GF-D8 (cell line): Measurements from ENCODE around the gene AMIGO3.
"Not testable (repeated sequence)": the region's sequence is repeated elsewhere in the genome, so short reads cannot be mapped to it uniquely, and the experiment has no call there.

ENCODE experiments used
- DNase-seq: peaks from one replicate; lab custom pipeline; 2025; lab: John Stamatoyannopoulos, UW

Gene AMIGO3

GRCh38 chr3:49689046-49689907 is 30.2 kb downstream of the AMIGO3 start, which contains the start of the genes MST1 and RNF123:
TSS of gene MST1 (minus strand) at chr3:49689474. CDS start at chr3:49688691, 783 bp downstream.
TSS of gene RNF123 (plus strand) at chr3:49689557. CDS start at chr3:49691166, 1,609 bp downstream.
- no peak for DNase-seq

DNA sequence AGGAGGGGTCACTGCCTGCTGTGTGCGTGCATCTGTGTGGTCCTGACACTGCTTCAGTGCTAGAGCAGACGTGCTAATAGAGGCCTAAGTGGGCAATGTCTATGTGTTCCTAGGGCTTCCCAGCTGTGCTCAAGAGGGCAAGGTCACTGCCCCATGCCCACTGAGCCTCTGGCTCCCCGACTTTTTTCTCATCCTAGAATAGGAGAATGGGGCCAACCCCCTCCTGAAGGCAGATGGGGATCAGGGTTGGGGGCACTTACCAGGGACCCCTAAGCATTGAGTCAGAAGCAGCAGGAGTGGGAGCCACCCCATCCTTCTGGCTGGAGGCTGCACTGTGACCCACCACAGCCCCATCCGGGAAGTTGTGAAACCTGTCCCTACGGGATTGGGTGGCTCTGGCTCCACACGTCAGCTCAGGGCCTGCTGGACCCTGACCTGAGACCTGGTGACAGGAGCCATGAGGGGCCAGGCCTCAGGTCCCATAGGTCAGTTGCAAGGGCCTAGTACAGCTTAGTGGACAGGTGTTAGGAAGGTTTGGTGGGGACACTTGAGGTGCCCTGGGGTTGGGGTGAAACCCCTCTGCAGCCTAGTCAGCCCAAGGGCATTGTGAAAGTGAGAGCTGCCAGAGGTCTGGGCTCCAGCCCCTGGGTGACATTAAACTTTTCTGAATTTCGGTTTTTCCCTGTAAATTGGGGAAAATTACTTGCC is 31.0 kb downstream of the AMIGO3 start:
- not testable (repeated sequence) for DNase-seq

DNA sequence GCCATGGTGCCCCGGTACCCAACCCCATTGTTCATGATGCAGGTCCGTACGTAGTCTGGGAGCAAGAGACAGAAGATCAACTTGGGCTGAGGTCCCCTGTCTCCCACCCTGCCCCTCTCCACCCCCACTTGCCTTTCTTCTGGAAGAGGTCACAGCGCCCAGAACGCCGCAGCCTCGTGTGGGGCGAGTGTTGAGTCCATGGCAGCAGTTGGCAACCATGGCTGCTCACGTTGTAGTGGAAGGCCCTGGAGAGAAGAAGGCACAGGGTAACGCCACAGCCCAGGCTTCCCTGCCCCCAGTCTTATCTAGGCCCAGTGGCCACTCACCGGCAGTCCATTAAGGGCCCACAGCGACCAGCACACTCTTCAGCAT is 32.1 kb downstream of the AMIGO3 start:
- not testable (repeated sequence) for DNase-seq

DNA sequence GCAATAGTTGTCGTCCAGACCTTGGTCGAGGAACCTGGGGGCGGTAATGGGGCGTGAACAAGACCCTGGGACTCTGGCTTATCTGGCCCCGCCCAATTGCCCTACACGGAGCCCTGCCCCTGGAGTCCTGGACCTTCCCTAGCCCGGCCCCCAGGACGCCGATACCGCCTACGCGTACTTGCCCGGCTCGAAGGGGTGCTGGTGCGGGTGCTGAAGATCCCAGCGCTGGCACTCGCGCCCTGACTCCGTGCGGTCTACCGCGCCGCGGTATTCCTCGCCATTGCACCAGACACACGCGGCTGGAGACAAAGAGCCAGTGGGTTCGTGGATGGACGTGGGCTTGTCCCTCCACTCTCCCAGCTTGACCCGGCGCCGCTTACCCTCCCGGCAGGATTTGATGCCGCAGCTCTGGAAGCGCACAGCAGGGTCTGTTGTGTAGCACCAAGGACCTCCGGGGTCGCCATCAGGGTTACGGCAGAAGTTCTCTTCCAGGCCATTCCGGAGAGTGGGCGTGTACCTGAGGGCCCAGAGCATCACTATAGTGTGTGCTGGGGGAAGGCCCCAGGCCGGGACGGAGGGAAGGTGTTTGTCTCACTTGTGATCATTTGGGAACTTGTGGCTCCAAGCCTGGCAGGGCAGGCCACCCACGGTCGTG is 32.6 kb downstream of the AMIGO3 start:
- not testable (repeated sequence) for DNase-seq

DNA sequence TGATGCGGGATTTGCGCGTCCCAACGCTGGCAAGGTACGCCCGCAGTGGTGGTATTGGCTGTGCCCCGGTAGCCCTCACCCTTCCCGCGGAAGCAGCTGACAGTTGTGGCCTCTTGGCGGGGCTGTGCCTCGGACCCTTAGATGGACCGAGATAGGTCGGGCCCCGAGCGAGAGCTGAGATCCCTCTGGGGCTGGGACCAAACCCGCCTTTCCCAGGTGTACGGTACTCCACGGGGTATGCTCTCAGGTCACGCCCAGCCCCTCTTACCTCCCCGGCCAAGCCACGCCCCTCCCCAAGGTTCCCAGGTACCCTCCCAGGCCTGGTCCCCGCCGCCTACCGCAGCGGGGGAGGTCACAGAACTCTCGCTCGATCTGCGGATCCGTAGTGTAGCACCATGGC is 33.1 kb downstream of the AMIGO3 start:
- not testable (repeated sequence) for DNase-seq

DNA sequence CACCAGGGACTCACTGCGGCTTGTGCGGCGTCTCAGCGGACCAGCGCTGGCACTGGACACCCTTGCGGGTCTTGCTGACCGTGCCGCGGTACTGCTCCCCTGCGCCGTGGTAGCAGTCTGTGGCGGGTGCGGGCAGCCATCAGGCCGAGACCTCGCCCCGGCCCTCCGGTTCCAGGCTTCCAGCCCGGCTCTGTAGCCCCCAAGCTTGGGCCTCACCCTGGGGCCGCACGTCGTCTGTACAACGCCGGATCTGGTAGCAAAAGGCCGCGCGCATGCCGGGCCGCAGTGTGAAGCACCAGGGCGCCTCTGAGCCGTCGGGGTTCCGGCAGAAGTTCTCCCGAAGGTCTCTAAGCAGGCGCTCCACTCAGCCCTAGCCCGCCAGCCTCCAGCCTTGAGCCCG is 33.6 kb downstream of the AMIGO3 start:
- DNase-seq = not testable (repeated sequence)

- DNase-seq = not testable (repeated sequence)
These were observed 34.4 kb downstream of the AMIGO3 start for GRCh38 chr3:49685103-49685502.

- not testable (repeated sequence) for DNase-seq
These were observed 35.0 kb downstream of the AMIGO3 start for GRCh38 chr3:49684453-49684852.

GRCh38 chr3:49683162-49683561 is 36.3 kb downstream of the AMIGO3 start:
- no peak for DNase-seq

- no peak for DNase-seq
These were observed 37.9 kb downstream of the AMIGO3 start for GRCh38 chr3:49681543-49681942.

DNA sequence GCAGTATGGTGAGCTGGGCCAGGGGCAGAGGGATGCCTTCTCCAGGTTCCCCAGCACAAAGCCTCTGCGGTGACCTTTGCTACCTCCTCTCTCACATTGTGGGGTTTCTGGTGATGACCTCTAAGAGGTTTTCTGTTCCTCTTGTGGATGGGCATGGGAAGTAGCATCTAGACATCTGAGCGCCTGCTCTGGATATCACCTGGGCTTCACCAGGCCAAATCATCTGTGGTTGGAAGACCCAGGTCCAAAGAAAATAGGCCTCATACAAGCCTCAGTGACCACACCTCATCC is 38.3 kb downstream of the AMIGO3 start:
- DNase-seq = no peak

DNA sequence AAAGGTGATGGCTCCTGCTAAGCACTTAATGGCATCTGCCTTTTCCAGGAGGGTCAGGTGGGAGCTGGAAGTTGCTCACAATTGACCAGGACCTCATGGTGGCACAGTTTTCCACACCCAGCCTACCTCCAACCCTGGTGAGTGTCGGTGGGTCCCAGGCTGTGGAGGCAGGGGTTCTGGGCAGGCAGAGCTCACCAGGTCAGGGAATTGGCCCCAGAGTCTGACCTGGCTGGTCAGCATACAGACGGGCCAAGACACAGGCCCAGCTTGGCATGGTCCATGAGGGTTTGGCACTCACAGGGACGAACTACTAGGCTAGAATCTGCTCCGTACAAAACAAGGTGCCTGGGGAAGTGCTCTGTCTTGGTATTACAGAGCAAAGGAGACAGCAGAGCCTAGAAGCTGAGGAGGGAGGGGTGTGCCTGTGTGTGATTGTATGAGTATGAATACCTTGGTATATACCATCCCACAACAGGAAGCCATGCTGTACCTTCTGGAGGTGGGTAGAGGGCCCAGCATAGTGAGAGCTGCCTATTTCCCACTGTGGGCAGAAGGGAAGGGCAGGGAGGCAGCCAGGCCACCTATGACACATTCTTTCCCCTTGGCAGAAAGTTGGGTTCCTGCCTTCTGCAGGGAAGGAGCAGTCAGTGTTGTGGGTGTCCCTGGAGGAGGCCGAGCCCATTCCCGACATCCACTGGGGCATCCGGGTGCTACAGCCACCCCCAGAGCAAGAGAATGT is 38.8 kb downstream of the AMIGO3 start:
- DNase-seq = no peak

- DNase-seq = no peak
These were observed 43.6 kb downstream of the AMIGO3 start for GRCh38 chr3:49675912-49676311.

DNA sequence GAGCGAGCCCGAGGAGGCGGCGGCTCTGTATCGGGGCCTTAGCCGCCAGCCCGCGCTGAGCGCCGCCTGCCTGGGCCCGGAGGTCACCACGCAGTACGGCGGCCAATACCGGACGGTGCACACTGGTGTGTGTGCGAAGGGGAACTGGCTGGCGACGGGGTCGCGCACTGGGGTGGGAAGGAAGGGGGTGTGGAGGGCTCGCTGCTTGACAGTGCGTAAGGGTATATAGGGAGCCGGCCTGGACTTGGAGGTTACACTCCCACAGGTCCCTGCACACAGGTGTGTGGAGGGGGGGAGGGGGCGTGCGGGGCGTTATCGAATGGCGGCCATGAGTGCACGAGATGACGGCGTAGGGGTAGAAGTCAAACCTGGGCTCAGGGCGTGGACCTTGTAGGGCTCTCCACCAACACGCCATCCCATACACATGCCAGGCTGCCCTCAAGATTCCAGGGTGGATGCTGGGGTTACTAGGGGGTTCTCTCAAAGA is 44.9 kb downstream of the AMIGO3 start:
- no peak for DNase-seq

DNA sequence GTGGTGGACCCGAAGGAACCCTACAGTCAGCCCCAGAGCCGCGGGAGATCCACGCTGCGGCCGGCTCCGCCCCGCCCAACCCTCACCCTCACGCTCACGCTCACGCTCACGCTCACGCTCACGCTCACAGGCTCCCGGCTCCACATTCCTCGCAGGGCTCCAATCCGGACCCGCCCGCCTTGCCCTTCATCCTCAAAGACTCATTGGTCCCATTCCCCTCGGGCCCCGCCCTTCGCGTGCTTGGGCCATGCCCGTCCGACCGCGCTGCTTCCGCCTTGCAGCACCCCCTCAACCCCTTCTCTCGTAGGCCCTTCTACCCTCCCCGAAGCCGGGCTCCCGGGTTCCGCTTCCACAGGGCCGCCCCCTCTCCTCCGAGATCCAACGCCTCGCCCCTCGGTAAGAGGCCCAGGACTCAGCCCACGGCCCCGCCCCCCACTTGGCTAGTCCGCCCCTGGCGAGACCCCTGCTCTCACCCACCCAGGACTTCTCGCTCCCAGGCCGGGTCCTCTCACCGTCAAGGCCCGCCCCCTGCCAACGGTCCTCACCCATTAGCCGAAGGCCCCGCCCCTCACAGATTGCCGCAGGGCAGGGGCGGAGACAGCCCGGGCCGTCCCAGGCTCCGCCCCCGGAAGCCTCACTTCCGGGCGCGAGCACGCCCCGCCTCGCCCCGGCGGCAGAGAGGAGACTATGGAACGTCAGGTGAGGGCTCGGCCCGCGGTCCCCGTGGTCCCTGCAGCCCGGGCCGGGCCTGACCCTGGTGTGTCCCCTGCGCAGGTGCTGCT is 45.6 kb downstream of the AMIGO3 start, which contains the start of gene APEH:
APEH (plus strand) TSS at position 637 of the 782 bp plus-strand sequence; CDS start at position 688, 51 bp downstream.
- DNase-seq = no peak

DNA sequence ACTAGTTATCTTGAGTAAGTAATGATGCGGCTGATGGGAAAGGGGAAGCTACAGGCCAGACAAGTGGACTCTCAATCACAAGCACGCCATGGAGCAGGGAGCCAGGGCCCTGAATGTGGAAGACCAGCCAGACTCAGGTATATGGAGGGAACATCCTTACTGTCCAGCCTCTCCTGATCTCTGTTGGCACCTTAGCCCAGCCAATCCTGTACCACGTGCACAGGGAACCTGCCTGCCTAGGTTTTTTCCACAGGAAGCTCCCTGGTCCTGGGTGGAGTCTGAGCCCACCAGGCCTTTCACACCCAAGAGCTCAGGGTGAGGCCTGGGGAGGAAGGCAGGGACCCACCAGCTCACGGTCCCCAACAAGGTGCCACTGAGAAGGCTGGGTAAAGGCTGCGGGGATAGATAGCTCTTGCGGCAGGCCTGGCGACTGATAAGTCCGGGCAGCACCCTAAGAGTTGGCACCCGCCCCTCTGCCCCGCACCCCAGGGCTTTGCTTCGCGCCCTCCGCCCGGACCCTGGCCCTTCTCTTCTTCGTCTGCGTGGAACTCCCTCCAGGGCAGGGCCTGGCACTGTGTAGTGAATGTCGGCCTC is 46.3 kb downstream of the AMIGO3 start:
- DNase-seq = no peak

GRCh38 chr3:49671291-49672288 is 47.9 kb downstream of the AMIGO3 start:
- no peak for DNase-seq

DNA sequence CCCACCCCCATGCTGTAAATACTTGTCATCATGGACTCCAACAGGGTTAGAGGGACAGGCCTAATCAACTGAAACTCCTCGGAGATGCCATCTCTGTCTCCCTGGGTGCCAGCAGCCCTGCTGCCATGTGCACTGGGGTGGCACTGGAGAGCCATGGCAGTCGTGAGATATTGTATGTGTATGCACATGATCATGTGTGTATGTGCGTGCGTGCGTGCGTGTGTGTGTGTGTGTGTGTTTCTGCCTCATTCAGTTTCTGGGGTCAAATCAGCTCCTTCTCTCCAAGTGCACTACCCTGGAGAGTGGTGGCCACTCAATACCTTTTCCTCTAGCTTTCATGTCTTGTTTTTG is 48.6 kb downstream of the AMIGO3 start:
- no peak for DNase-seq

DNA sequence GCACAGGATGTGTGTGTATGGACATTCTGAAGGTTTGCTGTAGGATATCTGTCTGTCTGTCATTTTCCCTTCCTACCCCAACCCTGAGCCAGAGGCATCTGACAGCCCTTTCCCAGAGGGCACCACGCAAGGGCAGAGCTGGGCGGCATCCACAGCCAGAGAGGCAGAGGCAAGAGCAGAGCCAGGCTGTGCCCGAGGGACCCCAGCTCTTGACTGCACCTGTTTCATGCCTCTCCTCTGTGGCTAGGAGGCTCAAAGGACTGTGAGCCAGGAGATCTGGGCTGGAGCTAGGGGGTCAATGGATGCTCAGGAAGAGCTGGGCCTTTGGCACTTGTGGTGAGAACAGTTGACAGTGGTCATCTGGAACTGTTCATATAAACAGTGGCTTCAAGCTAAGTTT is 50.1 kb downstream of the AMIGO3 start:
- no peak for DNase-seq
